GM23338 (cell line): ENCODE data around the gene AXL. TPM values are rescaled to one million over a fixed set of nuclear protein-coding genes. Genes with fewer than 3 reads are reported as not detected.

Experiments
- ATAC-seq: fragments of 200-7000 bp; cut with Tn5 transposase; 3 replicates; pipeline ENCODE4 v1.9.1; 2020
- DNase-seq: peaks from one replicate; pipeline ENCODE4 v3.0.0-alpha.2; 2015; ENCODE audit warnings: low spot score
- H2AFZ ChIP-seq: fragments of 200-600 bp; sonication (generic); 2 replicates; pipeline ENCODE4 v1.8.0; 2016; ENCODE audit warnings: antibody characterized with exemption, mild to moderate bottlenecking, moderate library complexity
- H3F3A ChIP-seq: fragments of 200-600 bp; sonication (generic); replicated peaks from 2 replicates; pipeline ENCODE4 v1.8.0; 2017; ENCODE audit warnings: antibody characterized with exemption, mixed run types, low read depth
- H3K27ac ChIP-seq: fragments of 200-600 bp; sonication (generic); 2 replicates; pipeline ENCODE4 v1.6.1; 2016; ENCODE audit warnings: low read depth
- H3K27me3 ChIP-seq: fragments of 200-600 bp; sonication (generic); 2 replicates; pipeline ENCODE4 v1.8.0; 2016; ENCODE audit warnings: mild to moderate bottlenecking, mixed run types, moderate library complexity; ENCODE audit not compliant: insufficient read depth
- H3K36me3 ChIP-seq: fragments of 200-600 bp; sonication (generic); 2 replicates; pipeline ENCODE4 v1.8.0; 2016; ENCODE audit warnings: mild to moderate bottlenecking; ENCODE audit not compliant: insufficient read depth
- H3K4me1 ChIP-seq: fragments of 200-600 bp; sonication (generic); 2 replicates; pipeline ENCODE4 v1.8.0; 2016; ENCODE audit warnings: mild to moderate bottlenecking, moderate library complexity; ENCODE audit not compliant: insufficient read depth
- H3K4me2 ChIP-seq: fragments of 200-600 bp; sonication (generic); 2 replicates; pipeline ENCODE4 v1.7.1; 2017; ENCODE audit warnings: mixed run types
- H3K4me3 ChIP-seq: fragments of 200-600 bp; sonication (generic); 2 replicates; pipeline ENCODE4 v1.6.1; 2016; ENCODE audit warnings: mixed run types
- H3K79me2 ChIP-seq: fragments of 200-600 bp; sonication (generic); replicated peaks from 2 replicates; pipeline ENCODE4 v1.8.0; 2017; ENCODE audit warnings: mild to moderate bottlenecking; ENCODE audit not compliant: insufficient read depth
- H3K9me2 ChIP-seq: fragments of 200-600 bp; sonication (generic); 2 replicates; pipeline ENCODE4 v1.8.0; 2017; ENCODE audit not compliant: insufficient read depth
- H4K20me1 ChIP-seq: fragments of 200-600 bp; sonication (generic); replicated peaks from 2 replicates; pipeline ENCODE4 v1.8.0; 2017; ENCODE audit warnings: mild to moderate bottlenecking; ENCODE audit not compliant: insufficient read depth
- H3K27ac Mint-ChIP-seq: 2 replicates; pipeline ENCODE4 v1.8.0; 2020; ENCODE audit warnings: inconsistent platforms, mild to moderate bottlenecking, moderate library complexity, mixed read lengths
- H3K27me3 Mint-ChIP-seq: 3 replicates; pipeline ENCODE4 v1.8.0; 2022; ENCODE audit warnings: low read depth, mild to moderate bottlenecking, moderate library complexity, mixed read lengths, inconsistent platforms; ENCODE audit not compliant: insufficient read depth, poor library complexity
- H3K36me3 Mint-ChIP-seq: 3 replicates; pipeline ENCODE4 v1.8.0; 2021; ENCODE audit warnings: low read depth, mild to moderate bottlenecking, inconsistent platforms, moderate library complexity, mixed read lengths
- H3K4me1 Mint-ChIP-seq: 3 replicates; pipeline ENCODE4 v1.8.0; 2020; ENCODE audit warnings: mild to moderate bottlenecking, inconsistent platforms, mixed read lengths
- H3K4me3 Mint-ChIP-seq: 3 replicates; pipeline ENCODE4 v1.8.0; 2021; ENCODE audit warnings: moderate library complexity, mild to moderate bottlenecking, inconsistent platforms, mixed read lengths
- H3K9me3 Mint-ChIP-seq: 3 replicates; pipeline ENCODE4 v1.8.0; 2020; ENCODE audit warnings: moderate library complexity, mild to moderate bottlenecking, inconsistent platforms, mixed read lengths
- JUNB ChIP-seq: IDR thresholded peaks from one replicate; pipeline ENCODE4 v1.6.1; 2016; ENCODE audit warnings: antibody characterized with exemption; ENCODE audit not compliant: unreplicated experiment
- NANOG ChIP-seq: IDR thresholded peaks from 2 replicates; pipeline ENCODE4 v1.6.1; 2016; ENCODE audit warnings: antibody characterized with exemption, borderline replicate concordance
- POLR2AphosphoS5 ChIP-seq: IDR thresholded peaks from 2 replicates; pipeline ENCODE4 v1.6.1; 2016; ENCODE audit warnings: antibody characterized with exemption, low read depth
- polyA plus RNA-seq: library from polyadenylated mRNA; unstranded; fragments of >200 nt; fragmentation: Nextera tagmentation; extraction: Ambion mirVana; gene quantifications from 2 replicates; pipeline ENCODE4 v1.2.1, GENCODE V29; 2016
- total RNA-seq: library from RNA; depleted of rRNA; stranded (reverse); fragments of >200 nt; shearing (Covaris generic); gene quantifications from 2 replicates; pipeline ENCODE4 v1.2.3, GENCODE V29; 2014
- TF ChIP-seq, protein P1 (sequence below): fragments of 250-450 bp; sonication (Bioruptor Pico); IDR thresholded peaks from 2 replicates; pipeline ENCODE4 v1.5.0; 2020; ENCODE audit warnings: mild to moderate bottlenecking, moderate library complexity

Gene AXL
- total and polyA plus RNA-seq, 2 experiments from 2014 or later = 9.0 to 28.4 TPM

DNA sequence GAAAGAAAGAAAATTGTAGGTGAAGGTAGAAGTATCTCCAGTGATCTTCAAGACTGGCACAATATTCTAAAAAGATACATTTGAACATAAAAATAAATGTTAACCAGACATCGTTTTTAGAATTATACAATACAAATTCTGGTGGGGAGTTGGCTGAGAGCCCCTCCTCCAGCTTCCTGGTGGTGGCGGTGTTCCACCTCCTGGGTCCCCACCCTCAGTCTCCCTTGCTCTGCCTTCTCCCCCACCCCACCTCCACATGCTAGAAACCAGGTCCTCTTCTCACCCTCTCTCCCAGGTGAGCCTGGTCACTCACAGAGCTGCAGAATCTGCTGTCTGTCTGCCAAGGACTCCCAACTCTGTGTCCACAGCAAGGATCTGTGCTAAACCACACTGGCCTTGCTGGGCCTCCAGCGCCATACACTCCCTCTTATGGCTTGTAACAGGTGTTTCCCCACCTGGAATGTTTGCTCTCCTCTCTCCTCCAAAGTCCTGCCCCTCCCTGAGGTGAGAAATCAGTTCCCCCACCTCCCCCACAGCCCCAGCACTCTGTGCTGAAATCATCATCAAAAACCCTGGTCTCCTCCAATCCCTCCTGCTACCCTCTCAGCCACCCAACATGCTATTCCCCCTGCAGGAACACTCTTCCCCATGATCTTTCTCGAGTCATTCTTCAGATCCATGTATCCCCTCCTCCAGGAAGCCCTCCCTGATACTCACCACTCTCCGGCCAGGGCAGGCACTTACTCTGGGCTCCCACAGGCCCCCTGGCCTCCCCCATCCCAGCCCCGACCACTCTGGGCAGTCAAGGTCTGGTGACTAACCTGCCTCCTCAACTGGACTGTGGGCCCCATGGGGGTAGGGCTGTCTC is 46.5 kb upstream of the AXL start (continued):
- TF ChIP-seq, protein P1, sequence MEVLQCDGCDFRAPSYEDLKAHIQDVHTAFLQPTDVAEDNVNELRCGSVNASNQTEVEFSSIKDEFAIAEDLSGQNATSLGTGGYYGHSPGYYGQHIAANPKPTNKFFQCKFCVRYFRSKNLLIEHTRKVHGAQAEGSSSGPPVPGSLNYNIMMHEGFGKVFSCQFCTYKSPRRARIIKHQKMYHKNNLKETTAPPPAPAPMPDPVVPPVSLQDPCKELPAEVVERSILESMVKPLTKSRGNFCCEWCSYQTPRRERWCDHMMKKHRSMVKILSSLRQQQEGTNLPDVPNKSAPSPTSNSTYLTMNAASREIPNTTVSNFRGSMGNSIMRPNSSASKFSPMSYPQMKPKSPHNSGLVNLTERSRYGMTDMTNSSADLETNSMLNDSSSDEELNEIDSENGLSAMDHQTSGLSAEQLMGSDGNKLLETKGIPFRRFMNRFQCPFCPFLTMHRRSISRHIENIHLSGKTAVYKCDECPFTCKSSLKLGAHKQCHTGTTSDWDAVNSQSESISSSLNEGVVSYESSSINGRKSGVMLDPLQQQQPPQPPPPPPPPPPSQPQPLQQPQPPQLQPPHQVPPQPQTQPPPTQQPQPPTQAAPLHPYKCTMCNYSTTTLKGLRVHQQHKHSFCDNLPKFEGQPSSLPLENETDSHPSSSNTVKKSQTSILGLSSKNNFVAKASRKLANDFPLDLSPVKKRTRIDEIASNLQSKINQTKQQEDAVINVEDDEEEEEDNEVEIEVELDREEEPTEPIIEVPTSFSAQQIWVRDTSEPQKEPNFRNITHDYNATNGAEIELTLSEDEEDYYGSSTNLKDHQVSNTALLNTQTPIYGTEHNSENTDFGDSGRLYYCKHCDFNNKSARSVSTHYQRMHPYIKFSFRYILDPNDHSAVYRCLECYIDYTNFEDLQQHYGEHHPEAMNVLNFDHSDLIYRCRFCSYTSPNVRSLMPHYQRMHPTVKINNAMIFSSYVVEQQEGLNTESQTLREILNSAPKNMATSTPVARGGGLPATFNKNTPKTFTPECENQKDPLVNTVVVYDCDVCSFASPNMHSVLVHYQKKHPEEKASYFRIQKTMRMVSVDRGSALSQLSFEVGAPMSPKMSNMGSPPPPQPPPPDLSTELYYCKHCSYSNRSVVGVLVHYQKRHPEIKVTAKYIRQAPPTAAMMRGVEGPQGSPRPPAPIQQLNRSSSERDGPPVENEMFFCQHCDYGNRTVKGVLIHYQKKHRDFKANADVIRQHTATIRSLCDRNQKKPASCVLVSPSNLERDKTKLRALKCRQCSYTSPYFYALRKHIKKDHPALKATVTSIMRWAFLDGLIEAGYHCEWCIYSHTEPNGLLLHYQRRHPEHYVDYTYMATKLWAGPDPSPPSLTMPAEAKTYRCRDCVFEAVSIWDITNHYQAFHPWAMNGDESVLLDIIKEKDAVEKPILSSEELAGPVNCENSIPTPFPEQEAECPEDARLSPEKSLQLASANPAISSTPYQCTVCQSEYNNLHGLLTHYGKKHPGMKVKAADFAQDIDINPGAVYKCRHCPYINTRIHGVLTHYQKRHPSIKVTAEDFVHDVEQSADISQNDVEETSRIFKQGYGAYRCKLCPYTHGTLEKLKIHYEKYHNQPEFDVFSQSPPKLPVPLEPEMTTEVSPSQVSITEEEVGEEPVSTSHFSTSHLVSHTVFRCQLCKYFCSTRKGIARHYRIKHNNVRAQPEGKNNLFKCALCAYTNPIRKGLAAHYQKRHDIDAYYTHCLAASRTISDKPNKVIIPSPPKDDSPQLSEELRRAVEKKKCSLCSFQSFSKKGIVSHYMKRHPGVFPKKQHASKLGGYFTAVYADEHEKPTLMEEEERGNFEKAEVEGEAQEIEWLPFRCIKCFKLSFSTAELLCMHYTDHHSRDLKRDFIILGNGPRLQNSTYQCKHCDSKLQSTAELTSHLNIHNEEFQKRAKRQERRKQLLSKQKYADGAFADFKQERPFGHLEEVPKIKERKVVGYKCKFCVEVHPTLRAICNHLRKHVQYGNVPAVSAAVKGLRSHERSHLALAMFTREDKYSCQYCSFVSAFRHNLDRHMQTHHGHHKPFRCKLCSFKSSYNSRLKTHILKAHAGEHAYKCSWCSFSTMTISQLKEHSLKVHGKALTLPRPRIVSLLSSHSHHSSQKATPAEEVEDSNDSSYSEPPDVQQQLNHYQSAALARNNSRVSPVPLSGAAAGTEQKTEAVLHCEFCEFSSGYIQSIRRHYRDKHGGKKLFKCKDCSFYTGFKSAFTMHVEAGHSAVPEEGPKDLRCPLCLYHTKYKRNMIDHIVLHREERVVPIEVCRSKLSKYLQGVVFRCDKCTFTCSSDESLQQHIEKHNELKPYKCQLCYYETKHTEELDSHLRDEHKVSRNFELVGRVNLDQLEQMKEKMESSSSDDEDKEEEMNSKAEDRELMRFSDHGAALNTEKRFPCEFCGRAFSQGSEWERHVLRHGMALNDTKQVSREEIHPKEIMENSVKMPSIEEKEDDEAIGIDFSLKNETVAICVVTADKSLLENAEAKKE = no peak
- no peak for TF ChIP-seq POLR2AphosphoS5

GRCh38 chr19:41174297-41174928 is 44.6 kb upstream of the AXL start:
- H3K27me3 Mint-ChIP-seq = no peaks in the 10 kb centered on the region
- no peak overlapping the region for H3K27ac Mint-ChIP-seq
- Histone ChIP-seq H3F3A (peaks cover 8% of the 10 kb centered on the region; the same call in 1 of the 2 replicates), H3K36me3 (no peaks in the 10 kb centered on the region), H4K20me1 (no peaks in the 10 kb centered on the region), H3K27me3 (no peaks in the 10 kb centered on the region), H3K4me3 (no peak overlapping the region), H3K4me2 (peak overlapping the region; percentile 77; the same call in 1 of the 2 replicates), H2AFZ (no peak overlapping the region), H3K79me2 (peaks cover 8% of the 10 kb centered on the region; the same call in 1 of the 2 replicates), H3K9me2 (no peaks in the 10 kb centered on the region), H3K4me1 (peaks cover 24% of the 10 kb centered on the region), H3K27ac (no peak overlapping the region)
- peaks cover 9% of the 10 kb centered on the region; the same call in 2 of the 3 replicates for H3K9me3 Mint-ChIP-seq
- H3K36me3 Mint-ChIP-seq = peaks cover 5% of the 10 kb centered on the region
- H3K4me1 Mint-ChIP-seq = peaks cover 33% of the 10 kb centered on the region
- DNase-seq (no peak), ATAC-seq (no peak)
- H3K4me3 Mint-ChIP-seq = peak overlapping the region; percentile 4; the same call in 1 of the 3 replicates
- no peak for TF ChIP-seq NANOG
- TF ChIP-seq POLR2AphosphoS5 = no peak
- no peak for TF ChIP-seq JUNB
